ENCODE measurements around the gene LRRIQ4.

The LRRIQ4 gene

DNA sequence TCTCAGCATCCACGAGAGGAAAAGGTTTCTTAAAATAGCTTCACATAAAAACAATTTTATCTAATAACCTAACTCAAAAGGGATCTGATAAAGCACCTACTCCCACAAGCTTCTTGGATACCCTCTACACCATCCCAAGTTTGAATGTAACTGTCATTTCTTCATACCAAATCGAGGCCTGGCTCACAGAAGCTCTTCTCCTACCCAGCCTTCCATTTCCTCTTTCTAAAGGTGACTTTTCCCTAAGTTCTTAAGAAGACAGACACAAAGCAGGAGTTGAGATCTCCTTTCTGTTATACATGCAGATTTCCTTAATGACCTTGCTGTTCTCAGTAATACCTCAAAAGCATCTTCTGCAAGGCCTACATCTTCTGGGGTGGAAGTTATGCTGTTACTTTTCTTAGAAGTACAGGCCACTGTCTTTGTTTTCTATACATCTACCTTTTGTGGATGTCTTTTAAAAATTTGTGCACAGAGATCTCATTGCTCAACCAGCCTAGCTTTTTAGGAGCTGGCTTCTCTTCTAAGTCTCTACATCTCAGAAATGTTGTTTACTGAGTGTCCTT is 3.4 kb upstream of the LRRIQ4 start:
- DNase-seq (ENCODE audit: low read depth), result no peak

DNA sequence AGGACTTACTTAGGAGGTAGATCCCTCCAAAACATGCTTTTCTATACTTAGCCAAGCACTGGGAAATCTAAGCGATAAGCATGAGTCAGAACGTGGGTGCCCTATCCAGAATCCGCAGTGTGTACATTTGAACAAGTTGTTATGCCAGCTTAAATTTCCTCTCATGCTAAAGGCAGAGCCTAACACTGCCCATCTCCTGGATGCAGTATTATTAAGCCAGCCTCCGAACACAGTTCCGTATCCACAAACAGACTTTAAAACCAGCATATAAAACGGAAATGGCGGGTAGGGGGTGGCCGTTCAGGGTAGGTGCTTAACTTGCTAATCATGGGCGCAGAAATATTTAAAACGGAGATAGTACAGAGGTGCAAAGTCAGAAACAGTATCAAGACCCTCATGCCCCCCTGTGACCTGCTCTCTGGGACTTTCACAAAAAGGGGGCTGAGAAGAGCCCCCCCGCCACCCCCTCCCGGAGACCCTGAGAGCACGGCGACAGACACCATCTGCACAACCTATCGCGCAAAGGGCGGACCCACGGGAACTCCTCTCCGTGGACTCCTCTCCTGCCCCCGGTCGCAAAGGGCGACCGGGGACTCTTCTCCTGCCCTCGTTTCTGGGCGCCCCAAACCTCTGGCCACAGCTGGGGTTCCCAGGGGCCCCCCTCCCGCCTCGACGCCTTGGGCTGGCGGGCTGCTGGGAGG is 889 bp upstream of the LRRIQ4 start:
- peak; percentile 41 for DNase-seq (ENCODE audit: low read depth)

GRCh38 chr3:169813278-169813677 is 608 bp downstream of the LRRIQ4 start:
- DNase-seq (ENCODE audit: low read depth), result no peak

- DNase-seq (ENCODE audit: low read depth), result no peak
These were observed 1.3 kb downstream of the LRRIQ4 start for GRCh38 chr3:169813757-169814517.

DNA sequence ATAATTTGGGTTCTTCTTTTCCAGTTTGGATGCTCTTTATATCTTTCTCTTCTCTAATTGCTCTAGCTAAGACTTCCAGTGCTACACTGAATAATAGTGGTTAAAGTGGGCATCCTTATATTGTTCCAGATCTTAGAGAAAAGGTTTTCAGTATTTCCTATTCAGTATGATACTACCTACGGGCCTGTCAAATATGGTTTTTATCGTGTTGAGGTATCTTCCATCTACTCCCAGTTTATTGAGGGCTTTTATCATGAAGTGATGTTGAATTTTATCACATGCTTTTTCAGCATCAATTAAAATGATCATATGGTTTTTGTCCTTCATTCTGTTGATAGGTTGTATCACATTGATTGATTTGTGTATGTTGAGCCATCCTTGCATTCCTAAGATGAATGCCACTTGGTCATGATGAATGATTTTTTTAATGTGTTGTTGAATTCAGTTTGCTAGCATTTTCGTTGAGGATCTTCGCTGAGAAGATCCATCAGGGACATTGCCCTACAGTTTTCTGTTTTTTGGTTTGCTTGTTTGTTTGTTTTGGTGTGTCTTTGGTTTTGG is 3.0 kb downstream of the LRRIQ4 start:
- DNase-seq (ENCODE audit: low read depth), result no peak

- no peak for DNase-seq (ENCODE audit: low read depth)
These were observed 5.6 kb downstream of the LRRIQ4 start for GRCh38 chr3:169818316-169818715.

DNA sequence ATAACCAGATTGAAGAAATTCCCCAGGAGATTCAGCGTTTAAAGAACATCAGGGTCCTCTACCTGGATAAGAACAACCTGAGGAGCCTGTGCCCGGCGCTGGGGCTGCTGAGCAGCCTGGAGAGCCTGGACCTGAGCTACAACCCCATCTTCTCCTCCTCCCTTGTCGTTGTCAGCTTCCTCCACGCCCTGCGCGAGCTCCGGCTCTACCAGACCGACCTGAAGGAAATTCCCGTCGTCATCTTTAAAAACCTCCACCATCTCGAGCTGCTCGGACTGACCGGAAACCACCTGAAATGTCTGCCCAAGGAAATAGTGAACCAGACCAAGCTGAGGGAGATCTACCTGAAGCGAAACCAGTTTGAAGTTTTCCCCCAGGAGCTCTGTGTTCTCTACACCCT is 9.4 kb downstream of the LRRIQ4 start:
- DNase-seq (ENCODE audit: low read depth), result no peak

- DNase-seq (ENCODE audit: low read depth), result no peak
These were observed 9.9 kb downstream of the LRRIQ4 start for GRCh38 chr3:169822540-169822939.

DNA sequence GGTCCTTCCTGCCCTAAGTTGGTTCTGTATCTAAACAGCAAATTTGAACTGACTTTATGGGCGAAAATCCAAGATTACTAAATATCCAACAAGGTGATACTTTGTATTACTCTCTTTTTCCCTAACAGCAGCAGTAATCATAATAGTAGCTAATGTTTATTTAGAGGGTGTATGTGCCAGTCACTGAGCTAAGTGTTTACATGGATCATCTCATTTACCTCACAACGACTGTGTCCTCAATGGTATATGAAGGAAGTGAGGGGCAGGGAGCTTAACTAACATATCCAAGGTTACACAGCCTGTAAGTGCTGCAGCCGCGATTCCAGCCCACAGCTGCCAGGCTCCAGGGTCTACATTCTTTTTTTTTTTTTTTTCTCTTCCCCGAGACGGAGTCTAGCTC is 10.3 kb downstream of the LRRIQ4 start:
- DNase-seq (ENCODE audit: low read depth), result no peak

- no peak for DNase-seq (ENCODE audit: low read depth)
These were observed 12.6 kb downstream of the LRRIQ4 start for GRCh38 chr3:169825316-169825715.

DNA sequence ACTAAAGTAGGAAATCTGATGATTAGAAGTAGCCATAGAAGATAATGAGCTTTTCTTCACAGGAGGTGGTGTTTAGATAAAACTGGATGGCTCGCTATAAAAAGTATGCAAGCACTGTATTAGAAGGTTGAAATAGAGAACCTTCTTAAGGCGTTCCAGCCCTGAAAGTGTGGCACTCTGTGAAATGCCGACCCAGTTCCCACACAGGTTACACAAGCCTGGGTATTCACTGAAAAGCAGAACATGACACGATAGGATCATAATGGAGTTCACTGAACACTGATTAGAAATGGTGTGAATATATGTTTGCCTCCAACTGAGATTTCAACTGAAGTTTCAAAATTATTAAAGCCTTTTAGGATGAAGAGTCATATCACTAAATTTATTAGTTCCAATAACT is 15.0 kb downstream of the LRRIQ4 start:
- no peak for DNase-seq (ENCODE audit: low read depth)

GRCh38 chr3:169835533-169835932 is 22.9 kb downstream of the LRRIQ4 start:
- no peak for DNase-seq (ENCODE audit: low read depth)

DNA sequence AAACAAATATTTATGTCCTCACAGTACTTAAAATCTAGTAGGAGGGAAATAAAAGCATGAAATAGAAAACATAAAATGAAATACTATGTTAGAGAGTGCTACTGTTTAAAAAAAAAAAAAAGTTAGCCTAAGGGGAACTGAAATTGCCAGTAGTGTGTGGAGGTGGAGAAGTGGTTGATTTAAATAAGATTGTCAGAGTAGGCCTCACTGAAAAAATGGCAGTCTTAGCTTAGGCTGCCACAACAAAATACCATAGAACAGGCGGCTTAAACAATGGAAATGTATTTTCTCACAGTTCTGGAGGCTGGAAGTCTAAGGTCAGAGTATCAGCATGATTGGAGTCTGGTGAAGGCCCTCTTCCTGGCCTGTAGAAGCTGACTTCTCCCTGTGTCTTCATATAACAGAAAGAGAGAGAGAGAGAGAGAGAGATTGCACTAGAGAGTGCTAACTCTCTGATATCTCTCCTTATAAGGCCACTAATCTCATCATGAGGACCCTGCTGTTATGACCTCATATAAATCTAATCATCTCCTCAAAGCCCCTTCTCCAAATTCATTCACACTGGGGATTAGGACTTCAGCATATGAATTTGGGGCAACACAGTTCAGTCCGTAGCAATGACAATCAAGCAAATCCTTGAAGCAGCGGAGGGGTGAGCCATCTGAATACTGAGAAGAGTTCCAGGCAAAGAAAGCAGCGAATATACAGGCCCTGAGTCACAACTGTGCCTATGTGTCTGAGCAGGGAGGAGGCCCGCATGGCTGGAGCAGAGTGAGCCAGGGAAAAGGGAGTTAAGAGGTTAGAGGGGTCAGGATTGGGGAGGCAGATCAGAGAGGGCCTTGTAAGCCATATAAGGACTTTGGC is 23.6 kb downstream of the LRRIQ4 start:
- DNase-seq (ENCODE audit: low read depth), result no peak

DNA sequence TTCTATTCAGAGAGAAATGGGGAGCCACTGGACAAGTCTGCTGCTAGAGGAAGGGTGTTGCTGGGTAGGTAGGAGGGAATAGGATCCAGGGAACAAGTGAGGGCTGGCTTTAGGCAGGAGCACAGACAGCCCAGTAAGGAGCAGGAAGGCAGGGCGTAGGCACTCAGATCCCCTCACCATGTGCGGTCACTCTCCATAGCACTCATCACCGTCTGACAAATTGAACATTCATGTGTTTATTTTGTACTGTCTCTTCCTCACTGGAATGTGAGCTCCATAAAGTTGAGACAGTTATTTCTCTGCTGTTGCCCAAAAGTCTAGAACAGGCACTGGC is 24.2 kb downstream of the LRRIQ4 start:
- no peak for DNase-seq (ENCODE audit: low read depth)

DNA sequence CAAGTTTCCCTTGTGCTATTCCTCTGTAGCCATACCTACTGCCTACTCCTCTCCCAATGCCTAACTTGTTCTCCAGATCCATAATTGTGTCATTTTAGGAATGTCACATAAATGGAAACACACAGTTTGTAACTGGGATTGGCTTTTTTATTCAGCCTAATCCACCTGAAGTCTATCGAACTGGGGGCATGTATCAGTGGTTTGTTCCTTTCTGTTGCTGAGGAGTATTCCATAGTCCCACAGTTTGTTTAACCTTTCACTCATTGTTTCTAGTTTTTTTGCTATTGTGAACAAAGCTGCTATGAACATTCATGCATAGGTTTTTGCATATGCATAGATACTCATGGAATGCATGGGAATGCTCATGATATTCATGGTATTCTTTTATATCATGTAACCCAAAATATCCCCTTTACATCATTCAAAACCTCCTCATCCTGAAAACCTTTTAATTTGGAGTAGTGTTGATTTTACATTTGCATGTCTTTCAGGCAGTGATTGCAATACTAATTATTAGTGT is 25.9 kb downstream of the LRRIQ4 start:
- DNase-seq (ENCODE audit: low read depth), result no peak

DNA sequence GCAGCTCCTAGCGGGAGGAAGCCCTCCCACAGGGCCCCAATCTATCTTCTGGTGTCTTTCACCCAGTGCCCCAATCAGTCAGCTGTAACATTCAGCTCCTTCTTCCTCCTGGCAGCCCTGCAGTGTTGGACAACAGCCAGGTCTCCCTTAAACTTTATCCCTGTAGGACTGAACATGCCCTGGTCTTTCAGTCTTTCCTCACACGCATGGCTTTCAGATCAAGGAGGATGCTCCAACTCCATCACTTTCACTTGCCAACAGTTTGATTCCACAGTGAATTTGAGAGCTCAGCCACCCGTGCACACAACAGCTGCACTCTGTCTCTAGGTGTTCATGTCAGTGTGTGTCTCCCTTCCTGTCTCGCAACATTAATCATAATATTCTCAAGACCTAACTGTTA is 28.5 kb downstream of the LRRIQ4 start:
- no peak for DNase-seq (ENCODE audit: low read depth)

DNA sequence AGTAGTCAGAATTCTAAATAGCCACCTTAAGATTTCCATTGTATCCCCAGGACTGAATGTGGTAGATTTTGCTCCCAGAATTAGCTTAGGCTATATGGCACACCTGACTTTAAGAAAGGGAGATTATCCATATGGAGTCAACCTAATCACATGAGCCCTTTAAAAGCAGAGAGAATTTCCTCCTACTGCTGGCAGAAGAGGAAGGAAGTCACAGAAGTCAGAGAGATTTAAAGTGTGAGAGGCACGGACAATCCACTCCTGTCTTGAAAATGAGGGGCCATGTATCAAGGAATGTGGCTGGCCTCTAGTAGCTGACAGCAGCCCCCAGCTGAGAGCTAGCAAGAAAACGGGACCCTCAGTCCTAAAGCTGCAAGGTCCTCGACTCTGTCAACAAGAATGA is 30.3 kb downstream of the LRRIQ4 start:
- DNase-seq (ENCODE audit: low read depth), result no peak

DNA sequence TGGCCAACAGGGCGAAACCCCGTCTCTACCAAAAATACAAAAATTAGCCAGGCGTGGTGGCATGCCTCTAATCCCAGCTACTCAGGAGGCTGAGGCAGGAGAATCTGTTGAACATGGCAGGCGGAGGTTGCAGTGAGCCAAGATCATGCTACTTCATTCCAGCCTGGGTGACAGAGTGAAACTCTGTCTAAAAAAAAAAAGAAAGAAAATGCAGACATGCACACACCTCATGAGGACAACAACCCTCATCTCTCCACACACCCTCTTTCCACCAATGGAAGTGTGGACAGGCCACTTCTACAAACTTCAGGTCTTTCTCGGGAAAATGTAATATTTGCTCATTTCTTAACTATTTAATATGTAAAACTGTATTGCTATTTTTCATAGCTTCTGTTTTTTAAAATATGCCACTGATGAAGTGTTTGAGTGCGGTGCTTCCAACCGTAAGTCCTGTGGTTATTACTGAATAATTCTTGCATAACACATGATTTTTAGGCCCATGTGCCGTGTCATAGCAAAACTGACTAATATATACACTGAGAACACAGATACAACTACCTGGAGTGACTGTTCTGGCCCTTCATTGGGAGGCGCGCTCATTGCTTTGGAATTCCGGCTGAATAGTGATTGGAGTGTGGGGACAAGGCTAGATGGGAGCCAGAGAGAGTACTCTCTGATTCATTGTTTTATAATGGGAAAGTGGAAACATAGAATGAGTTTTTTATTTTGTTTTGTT is 34.0 kb downstream of the LRRIQ4 start:
- no peak for DNase-seq (ENCODE audit: low read depth)

GRCh38 chr3:169847896-169848295 is 35.2 kb downstream of the LRRIQ4 start:
- DNase-seq (ENCODE audit: low read depth), result no peak

DNA sequence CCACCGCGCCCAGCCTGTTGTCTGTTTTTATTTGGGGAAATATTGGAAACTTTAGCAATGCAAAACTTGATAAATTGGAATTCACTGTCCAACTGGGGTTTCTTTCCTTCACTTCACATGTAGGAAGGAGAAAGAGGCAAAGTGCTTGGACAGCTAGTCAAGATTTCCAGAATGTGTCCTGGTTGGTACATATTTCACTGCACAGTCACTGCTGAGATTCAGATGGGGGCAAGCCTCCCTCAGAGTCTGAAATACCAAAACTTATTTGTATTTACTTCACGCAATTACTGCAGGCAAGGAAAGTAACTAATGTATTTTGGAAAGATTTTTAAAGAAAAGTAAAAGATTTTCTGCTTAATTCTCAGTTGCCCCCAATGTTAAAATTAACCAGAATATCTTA is 36.1 kb downstream of the LRRIQ4 start:
- no peak for DNase-seq (ENCODE audit: low read depth)

DNA sequence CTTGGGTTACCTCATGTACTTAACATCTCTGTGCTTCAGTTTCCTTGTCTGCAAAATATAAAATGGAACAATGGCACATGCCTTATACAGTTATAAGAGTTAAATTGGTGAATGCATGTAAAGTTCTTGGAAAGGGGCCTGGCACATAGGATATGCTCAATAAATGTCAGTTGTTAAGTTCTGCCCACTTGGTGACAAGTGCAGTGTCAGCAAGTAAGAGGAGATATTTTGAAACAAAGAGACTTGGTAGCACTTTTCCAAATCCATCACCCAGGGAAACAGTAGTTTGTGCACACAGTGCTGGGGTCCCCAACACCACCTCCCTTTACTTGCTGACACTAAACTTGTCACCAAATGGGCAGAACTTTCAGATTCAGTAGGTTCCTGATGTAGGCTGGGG is 37.9 kb downstream of the LRRIQ4 start:
- no peak for DNase-seq (ENCODE audit: low read depth)

Data from fibroblast of the conjunctiva (primary cell).